ENCODE results near the gene RPUSD3. TPM values are rescaled to one million over a fixed set of nuclear protein-coding genes. Genes with fewer than 3 reads are reported as not detected.

RPUSD3 gene
- total and polyA plus RNA-seq, 2 donors (not counting 3 experiments of a cell fraction or from before 2014, with no cell fraction given): 38.9 to 56.6 TPM

DNA sequence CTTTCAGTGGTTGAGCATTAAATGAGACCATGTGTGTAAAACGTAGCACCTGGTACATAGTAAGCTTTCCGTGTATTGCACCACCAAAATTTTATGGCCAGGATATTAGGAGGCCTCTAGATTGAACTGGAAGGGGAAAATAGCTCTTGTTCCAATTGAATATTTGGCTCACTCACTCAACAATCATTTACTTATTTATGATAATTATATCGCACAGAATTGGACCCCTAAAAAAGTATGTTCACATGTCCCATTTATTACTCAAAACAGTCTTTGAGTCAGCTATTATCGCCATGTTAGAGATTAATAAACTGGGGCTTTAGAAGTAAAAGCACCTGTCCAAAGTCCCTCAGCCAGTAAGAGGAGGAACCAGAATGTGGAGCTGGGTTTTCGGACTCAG is 38.8 kb downstream of the RPUSD3 start:
- H4K20me1 ChIP-seq (replicated peaks; ENCODE audit: control insufficient read depth, extremely low read depth, insufficient read depth, low read length): no peaks in the 10 kb centered on the region
- H2AFZ ChIP-seq (ENCODE audit: low read depth, low read length): no peak overlapping the region
- intact Hi-C loops (cut with micrococcal nuclease) (loop anchor here (10.0 kb wide), 1 partner anchor 300 kb away; no protein-coding TSS in a partner anchor), dilution Hi-C loops (cut with MboI; ENCODE audit: extremely low pct_ligation_motif_present, low sequenced_read_pairs) (no loop called here)
- DNase-seq (ENCODE audit: low read depth, low spot score) (no peak), FAIRE-seq (no peak)
- no peak overlapping the region for H3K27ac ChIP-seq (ENCODE audit: insufficient read depth, low read depth, low read length)
- no TSS peak for BruUV-seq (replicated peaks)
- H3K79me2 ChIP-seq (ENCODE audit: control insufficient read depth, insufficient read depth, low read length): no peaks in the 10 kb centered on the region
- no peak overlapping the region for H3K4me2 ChIP-seq (ENCODE audit: insufficient read depth, low read length)
- no peak overlapping the region for H3K4me3 ChIP-seq (replicated peaks in 1 of 3; ENCODE audit: insufficient read depth in 1 of 3, low read depth in 1 of 3, low read length in 3 of 3)
- TF ChIP-seq MYC (IDR thresholded peaks at IDR 0.05; ENCODE audit: low read depth, low read length): no peak
- TF ChIP-seq, protein P1, sequence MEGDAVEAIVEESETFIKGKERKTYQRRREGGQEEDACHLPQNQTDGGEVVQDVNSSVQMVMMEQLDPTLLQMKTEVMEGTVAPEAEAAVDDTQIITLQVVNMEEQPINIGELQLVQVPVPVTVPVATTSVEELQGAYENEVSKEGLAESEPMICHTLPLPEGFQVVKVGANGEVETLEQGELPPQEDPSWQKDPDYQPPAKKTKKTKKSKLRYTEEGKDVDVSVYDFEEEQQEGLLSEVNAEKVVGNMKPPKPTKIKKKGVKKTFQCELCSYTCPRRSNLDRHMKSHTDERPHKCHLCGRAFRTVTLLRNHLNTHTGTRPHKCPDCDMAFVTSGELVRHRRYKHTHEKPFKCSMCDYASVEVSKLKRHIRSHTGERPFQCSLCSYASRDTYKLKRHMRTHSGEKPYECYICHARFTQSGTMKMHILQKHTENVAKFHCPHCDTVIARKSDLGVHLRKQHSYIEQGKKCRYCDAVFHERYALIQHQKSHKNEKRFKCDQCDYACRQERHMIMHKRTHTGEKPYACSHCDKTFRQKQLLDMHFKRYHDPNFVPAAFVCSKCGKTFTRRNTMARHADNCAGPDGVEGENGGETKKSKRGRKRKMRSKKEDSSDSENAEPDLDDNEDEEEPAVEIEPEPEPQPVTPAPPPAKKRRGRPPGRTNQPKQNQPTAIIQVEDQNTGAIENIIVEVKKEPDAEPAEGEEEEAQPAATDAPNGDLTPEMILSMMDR (IDR thresholded peaks at IDR 0.05; ENCODE audit: extremely low read depth in 1 of 2, insufficient read depth in 1 of 2, low read depth in 1 of 2, low read length in 2 of 2): no peak
- no peak for TF ChIP-seq POLR2AphosphoS5 (IDR thresholded peaks at IDR 0.05; ENCODE audit: insufficient read depth, low read depth, low read length)
- TF ChIP-seq FOS (IDR thresholded peaks at IDR 0.05; ENCODE audit: borderline replicate concordance, insufficient read depth, low read length): no peak
- TF ChIP-seq, protein P2, sequence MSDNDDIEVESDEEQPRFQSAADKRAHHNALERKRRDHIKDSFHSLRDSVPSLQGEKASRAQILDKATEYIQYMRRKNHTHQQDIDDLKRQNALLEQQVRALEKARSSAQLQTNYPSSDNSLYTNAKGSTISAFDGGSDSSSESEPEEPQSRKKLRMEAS (IDR thresholded peaks at IDR 0.05; ENCODE audit: insufficient read depth, insufficient read length): no peak
- no peak for TF ChIP-seq GATA2 (IDR thresholded peaks at IDR 0.05; ENCODE audit: insufficient read depth, insufficient read length, low read depth, low read length)
- no peak for TF ChIP-seq JUN (IDR thresholded peaks at IDR 0.05; ENCODE audit: borderline replicate concordance, insufficient read depth, insufficient read length, low read depth)
- TF ChIP-seq POLR2A (IDR thresholded peaks at IDR 0.05; ENCODE audit: low read depth, low read length): no peak
- TF ChIP-seq EZH2 (IDR thresholded peaks at IDR 0.05; ENCODE audit: borderline replicate concordance, low read depth, low read length, severe bottlenecking): no peak
- no peak overlapping the region for H3K9ac ChIP-seq (replicated peaks; ENCODE audit: extremely low read depth, insufficient read depth, low read length)
- ChIA-PET CTCF (interaction anchor here (1.0 to 2.4 kb wide), 3 partner anchors 12 to 141 kb away, joined by 3 to 10 read pairs (median 4); partner anchors contain the start of gene ARPC4), POLR2A (no interaction called here)
- no peaks in the 10 kb centered on the region for H3K9me1 ChIP-seq (replicated peaks; ENCODE audit: control insufficient read depth, extremely low read depth, insufficient read depth, low read length)
- no peaks in the 10 kb centered on the region for H3K27me3 ChIP-seq (ENCODE audit: control insufficient read depth in 2 of 2, insufficient read depth in 2 of 2, low read length in 2 of 2)
- H3K9me3 ChIP-seq (replicated peaks; ENCODE audit: control insufficient read depth, insufficient read depth, low read length): no peaks in the 10 kb centered on the region
- peaks cover 31 to 46% of the 10 kb centered on the region in 2 experiments for H3K36me3 ChIP-seq (ENCODE audit: control insufficient read depth in 2 of 2, extremely low read depth in 1 of 2, insufficient read depth in 2 of 2, low read length in 2 of 2)
- H3K4me1 ChIP-seq (ENCODE audit: control insufficient read depth, extremely low read depth, insufficient read depth, low read length): peaks cover 4% of the 10 kb centered on the region

All from endothelial cell of umbilical vein (primary cell).